Activated gamma-delta T cell treated with Interleukin-2 at 50 U/mL for 16 hours (primary cell): ENCODE results near the gene GNAS-AS1.

Experiments used
- DNase-seq: peaks from one replicate; pipeline ENCODE4 v3.0.0-alpha.2; 2020

The GNAS-AS1 gene

GRCh38 chr20:58774667-58775263 is 75.9 kb downstream of the GNAS-AS1 start:
- no peak for DNase-seq

- DNase-seq = no peak
Measured at GRCh38 chr20:58774214-58774613, 76.5 kb downstream of the GNAS-AS1 start.

GRCh38 chr20:58772786-58773185 is 77.9 kb downstream of the GNAS-AS1 start:
- DNase-seq = no peak
